Lower lobe of right lung (tissue), 2 donors: ENCODE results near the gene RFC4. TPM values are rescaled to one million over a fixed set of nuclear protein-coding genes. Genes with fewer than 3 reads are reported as not detected.

ENCODE experiments used
- ATAC-seq, 2 donors: fragments of 200-7000 bp; cut with Tn5 transposase; one replicate each; pipeline ENCODE4 v1.9.1; 2020 to 2022; ENCODE audit warnings: mild to moderate bottlenecking in 2 of 2, moderate library complexity in 2 of 2
- DNase-seq: peaks from one replicate; pipeline ENCODE4 v3.0.0-alpha.2; 2020
- H3K27ac ChIP-seq: fragments of 200-600 bp; one replicate; pipeline ENCODE4 v1.8.0; 2022
- H3K27me3 ChIP-seq: fragments of 200-600 bp; one replicate; pipeline ENCODE4 v1.8.0; 2022; ENCODE audit warnings: low read depth
- H3K36me3 ChIP-seq: fragments of 200-600 bp; one replicate; pipeline ENCODE4 v1.8.0; 2022; ENCODE audit warnings: mild to moderate bottlenecking
- H3K4me1 ChIP-seq: fragments of 200-600 bp; one replicate; pipeline ENCODE4 v1.8.0; 2022
- H3K4me3 ChIP-seq: fragments of 200-600 bp; one replicate; pipeline ENCODE4 v1.8.0; 2022; ENCODE audit warnings: mild to moderate bottlenecking
- H3K9me3 ChIP-seq: fragments of 200-600 bp; one replicate; pipeline ENCODE4 v1.8.0; 2022
- CTCF ChIP-seq: fragments of 200-600 bp; IDR thresholded peaks from one replicate; pipeline ENCODE4 v1.8.0; 2022; ENCODE audit warnings: antibody characterized with exemption, mild to moderate bottlenecking
- intact Hi-C: fragments of 100-400 bp; cut with DNase I; formaldehyde crosslinking; loops from one replicate; pipeline ENCODE4 v1.11.0; 2022
- total RNA-seq: library from RNA; stranded (reverse); fragmentation: NEBNext Ultra II Directional; extraction: Animal tissue kit (Norgen Biotek cat#: 25700); gene quantifications from one replicate; pipeline ENCODE4 v1.2.1, GENCODE V29; 2021
- donor health status: DM: no; HTN: yes; CAD: no; lungs with severe emphysema.

RFC4 gene
- total RNA-seq, 1 donor from 2014 or later = 8.4 TPM

- ATAC-seq = no peak
- Histone ChIP-seq H3K27ac (no peak within 1 kb of the TSS), H3K27me3 (no peaks in the 10 kb centered on the region), H3K4me3 (no peak within 1 kb of the TSS), H3K36me3 (no peaks in the 10 kb centered on the region), H3K4me1 (no peaks in the 10 kb centered on the region), H3K9me3 (no peaks in the 10 kb centered on the region)
- no peak for TF ChIP-seq CTCF
- intact Hi-C loops = no loop called here
- DNase-seq = no peak
Measured at GRCh38 chr3:186842426-186843038, 36.2 kb upstream of the RFC4 start, which contains the start of gene ADIPOQ. TSS of gene ADIPOQ (plus strand) at chr3:186842710. CDS start at chr3:186853059, 10,349 bp downstream.

GRCh38 chr3:186841620-186842019 is 35.3 kb upstream of the RFC4 start:
- intact Hi-C loops = no loop called here
- H3K27ac ChIP-seq = no peak overlapping the region
- H3K27me3 ChIP-seq = no peaks in the 10 kb centered on the region
- H3K9me3 ChIP-seq = no peaks in the 10 kb centered on the region
- DNase-seq = no peak
- no peaks in the 10 kb centered on the region for H3K4me1 ChIP-seq
- no peak for TF ChIP-seq CTCF
- peak; percentile 51 to 66 for ATAC-seq
- H3K4me3 ChIP-seq = no peak overlapping the region
- no peaks in the 10 kb centered on the region for H3K36me3 ChIP-seq

- TF ChIP-seq CTCF = no peak
- intact Hi-C loops = no loop called here
- H3K27ac ChIP-seq = no peak overlapping the region
- H3K4me3 ChIP-seq = no peak overlapping the region
- H3K36me3 ChIP-seq = no peaks in the 10 kb centered on the region
- no peak for ATAC-seq
- no peaks in the 10 kb centered on the region for H3K27me3 ChIP-seq
- H3K9me3 ChIP-seq = no peaks in the 10 kb centered on the region
- no peaks in the 10 kb centered on the region for H3K4me1 ChIP-seq
- no peak for DNase-seq
Measured at GRCh38 chr3:186839874-186840641, 33.8 kb upstream of the RFC4 start.

GRCh38 chr3:186832276-186832675 is 26.0 kb upstream of the RFC4 start:
- Histone ChIP-seq H3K36me3 (no peaks in the 10 kb centered on the region), H3K4me3 (no peak overlapping the region), H3K27ac (no peak overlapping the region), H3K9me3 (no peaks in the 10 kb centered on the region), H3K4me1 (peaks cover 6% of the 10 kb centered on the region), H3K27me3 (peaks cover 39% of the 10 kb centered on the region)
- no peak for DNase-seq
- no peak for TF ChIP-seq CTCF
- intact Hi-C loops = no loop called here
- no peak for ATAC-seq

- no peak overlapping the region for H3K4me3 ChIP-seq
- H3K27ac ChIP-seq = no peak overlapping the region
- H3K27me3 ChIP-seq = peaks cover 39% of the 10 kb centered on the region
- no peaks in the 10 kb centered on the region for H3K9me3 ChIP-seq
- H3K36me3 ChIP-seq = no peaks in the 10 kb centered on the region
- TF ChIP-seq CTCF = no peak
- DNase-seq (no peak), ATAC-seq (no peak)
- intact Hi-C loops = no loop called here
- peaks cover 7% of the 10 kb centered on the region for H3K4me1 ChIP-seq
Measured at GRCh38 chr3:186831798-186832197, 25.5 kb upstream of the RFC4 start.
